GM12878 (cell line): ENCODE data around the gene DEPDC1. TPM values are rescaled to one million over a fixed set of nuclear protein-coding genes. Genes with fewer than 3 reads are reported as not detected.

Experiments
- ATAC-seq: fragments of 200-7000 bp; cut with Tn5 transposase; 3 replicates; pipeline ENCODE4 v1.9.1; 2020; ENCODE audit warnings: mild to moderate bottlenecking, moderate library complexity
- BruUV-seq: library from RNA; stranded (reverse); fragments of 400-500 nt; replicated peaks from 2 replicates; lab custom pipeline; 2021; lab: Mats Ljungman, UMichigan
- CTCF ChIA-PET: fragments of 300-600 bp; sonication (Branson Sonifier 250); formaldehyde crosslinking; extraction: SDS; loops from one replicate; lab custom pipeline; 2021; ENCODE audit warnings: inconsistent platforms; lab: Yijun Ruan, JAX
- POLR2A ChIA-PET: fragments of 350-600 bp; formaldehyde crosslinking; extraction: SDS; loops from one replicate; lab custom pipeline; 2021; ENCODE audit warnings: inconsistent platforms; lab: Charles Lee
- RAD21 ChIA-PET: fragments of 300-600 bp; sonication (Branson Sonifier 250); formaldehyde crosslinking; loops from one replicate; lab custom pipeline; 2023; ENCODE audit warnings: antibody characterized with exemption; ENCODE audit not compliant: unreplicated experiment; lab: Charles Lee
- SMC1A ChIA-PET: fragments of 300-600 bp; sonication (Branson Sonifier 250); formaldehyde crosslinking; loops from one replicate; lab custom pipeline; 2023; ENCODE audit not compliant: unreplicated experiment, uncharacterized antibody; lab: Charles Lee
- DNase-seq: peaks from one replicate; pipeline ENCODE4 v3.0.0-alpha.2; 2011; ENCODE audit warnings: low read depth, low spot score
- FAIRE-seq: peaks from 3 replicates; lab custom pipeline; 2011; peaks lifted over from hg19 to GRCh38; lab: Jason Lieb, UNC
- H2AFZ ChIP-seq: 2 replicates; pipeline ENCODE4 v1.6.0; 2011; ENCODE audit warnings: low read depth, low read length, control low read depth; ENCODE audit not compliant: control insufficient read depth
- H3K27ac ChIP-seq: 2 replicates; pipeline ENCODE4 v1.5.1; 2011; ENCODE audit warnings: control low read depth; ENCODE audit not compliant: control insufficient read depth, insufficient read depth
- H3K27me3 ChIP-seq, 2 experiments: replicated peaks in 1 of 2; 2 replicates each; pipeline versions ENCODE4 v1.6.0 to v1.6.1; 2011; ENCODE audit warnings: low read length in 1 of 2; ENCODE audit not compliant: control insufficient read depth in 2 of 2, insufficient read depth in 2 of 2
- H3K36me3 ChIP-seq, 2 experiments: 2 replicates each; pipeline ENCODE4 v1.5.1; 2011; ENCODE audit warnings: low read length in 1 of 2; ENCODE audit not compliant: control insufficient read depth in 2 of 2, insufficient read depth in 2 of 2
- H3K4me1 ChIP-seq: 2 replicates; pipeline ENCODE4 v1.6.1; 2011; ENCODE audit warnings: mild to moderate bottlenecking, low read length, moderate library complexity, mixed read lengths; ENCODE audit not compliant: control insufficient read depth, insufficient read depth
- H3K4me2 ChIP-seq: 2 replicates; pipeline ENCODE4 v1.6.0; 2011; ENCODE audit warnings: control low read depth; ENCODE audit not compliant: control insufficient read depth, insufficient read depth
- H3K4me3 ChIP-seq: fragments of 200-600 bp; sonication (generic); 2 replicates; pipeline ENCODE4 v1.5.1; 2016
- H3K79me2 ChIP-seq: 2 replicates; pipeline ENCODE4 v1.6.0; 2011; ENCODE audit warnings: low read length; ENCODE audit not compliant: control insufficient read depth, insufficient read depth
- H3K9ac ChIP-seq: 2 replicates; pipeline ENCODE4 v1.8.0; 2011; ENCODE audit warnings: low read length, control low read depth, mixed read lengths; ENCODE audit not compliant: control insufficient read depth, insufficient read depth
- H3K9me3 ChIP-seq: replicated peaks from 3 replicates; pipeline ENCODE4 v1.5.1; 2011; ENCODE audit warnings: mild to moderate bottlenecking, low read length; ENCODE audit not compliant: control insufficient read depth, insufficient read depth
- H4K20me1 ChIP-seq: 2 replicates; pipeline ENCODE4 v1.6.0; 2011; ENCODE audit not compliant: control insufficient read depth, insufficient read depth
- CHD2 ChIP-seq: IDR thresholded peaks from 2 replicates; pipeline ENCODE4 v1.6.1; 2011; ENCODE audit warnings: low read depth, low read length, improper control_type of control experiment, borderline replicate concordance
- CREM ChIP-seq: IDR thresholded peaks from 2 replicates; pipeline ENCODE4 v1.6.1; 2014; ENCODE audit warnings: antibody characterized with exemption, low read depth
- EED ChIP-seq: sonication (generic); IDR thresholded peaks from 2 replicates; pipeline ENCODE4 v1.6.1; 2016; ENCODE audit warnings: antibody characterized with exemption, low read depth
- GATAD2B ChIP-seq: fragments of 450-650 bp; conservative IDR thresholded peaks from 2 replicates; pipeline ENCODE4 v1.6.1; 2017; ENCODE audit warnings: low read depth, mild to moderate bottlenecking, moderate library complexity
- HDAC2 ChIP-seq: fragments of 200-600 bp; sonication (generic); IDR thresholded peaks from 2 replicates; pipeline ENCODE4 v1.6.1; 2017
- JUNB ChIP-seq: IDR thresholded peaks from 2 replicates; pipeline ENCODE4 v1.6.1; 2016; ENCODE audit warnings: antibody characterized with exemption, mild to moderate bottlenecking
- MEF2A ChIP-seq: IDR thresholded peaks from 2 replicates; pipeline ENCODE4 v1.6.1; 2011; ENCODE audit warnings: low read depth, mild to moderate bottlenecking, low read length, moderate library complexity; ENCODE audit not compliant: insufficient read depth
- PAX5 ChIP-seq: IDR thresholded peaks from 2 replicates; pipeline ENCODE4 v1.6.1; 2011; ENCODE audit warnings: low read depth, low read length, borderline replicate concordance
- POU2F2 ChIP-seq: IDR thresholded peaks from 3 replicates; pipeline ENCODE4 v1.6.1; 2011; ENCODE audit warnings: low read depth, mild to moderate bottlenecking, low read length, borderline replicate concordance
- SIX5 ChIP-seq: IDR thresholded peaks from 2 replicates; pipeline ENCODE4 v1.6.1; 2011; ENCODE audit warnings: mild to moderate bottlenecking, low read depth, low read length, moderate library complexity; ENCODE audit not compliant: severe bottlenecking
- YBX1 ChIP-seq: fragments of 450-650 bp; IDR thresholded peaks from 2 replicates; pipeline ENCODE4 v1.6.1; 2016; ENCODE audit warnings: antibody characterized with exemption
- WGBS: methylation state at CpG from one replicate; pipeline ENCODE4 v1.1.6; 2016; ENCODE audit warnings: low lambda C conversion rate; ENCODE audit not compliant: insufficient replicate concordance, insufficient coverage; ENCODE audit errors: missing lambda C conversion rate; 5-methylcytosine and 5-hydroxymethylcytosine counted together
- in situ Hi-C: fragments of 300-500 bp; cut with MboI; formaldehyde crosslinking; loops from 9 replicates; pipeline ENCODE4 v1.14.3; 2018; ENCODE audit warnings: mixed read lengths
- intact Hi-C: fragments of 100-400 bp; cut with micrococcal nuclease; formaldehyde crosslinking; loops from one replicate; pipeline ENCODE4 v1.14.2; 2022; ENCODE audit not compliant: unreplicated experiment
- polyA plus RNA-seq, 11 experiments: library from polyadenylated mRNA; depleted of rRNA in 4 of 11; unstranded in 6 of 11; stranded (reverse) in 5 of 11; fragments of >200 nt; fragmentation: Nextera tagmentation in 4 of 11; fragmentation: Illumina TruSeq in 1 of 11; extraction: Ambion mirVana in 4 of 11; extraction: Trizol in 1 of 11; gene quantifications; 1 replicate in 1 of 11; 2 replicates in 10 of 11; pipeline versions ENCODE4 v1.2.1 to v1.2.3, GENCODE V29; 2011 to 2016; ENCODE audit warnings: inconsistent platforms in 2 of 11, missing spikeins in 2 of 11, low read depth in 1 of 11
- total RNA-seq, 4 experiments: library from RNA; depleted of rRNA in 3 of 4; stranded (reverse); fragments of >200 nt in 3 of 4; fragmentation: Illumina TruSeq in 1 of 4; extraction: Trizol in 1 of 4; gene quantifications; 2 replicates each; pipeline versions ENCODE4 v1.2.1 to v1.2.3, GENCODE V29; 2013 to 2021
- TF ChIP-seq, protein P1 (sequence below): fragments of 450-650 bp; IDR thresholded peaks from 2 replicates; pipeline ENCODE4 v1.6.1; 2017; ENCODE audit warnings: antibody characterized with exemption, mild to moderate bottlenecking, moderate library complexity

Gene DEPDC1
- total and polyA plus RNA-seq, 10 of the 15 experiments (the other 5 are each of a cell fraction or from before 2014, with no cell fraction given), result 6.9 to 36.5 (median 17.6) TPM

DNA sequence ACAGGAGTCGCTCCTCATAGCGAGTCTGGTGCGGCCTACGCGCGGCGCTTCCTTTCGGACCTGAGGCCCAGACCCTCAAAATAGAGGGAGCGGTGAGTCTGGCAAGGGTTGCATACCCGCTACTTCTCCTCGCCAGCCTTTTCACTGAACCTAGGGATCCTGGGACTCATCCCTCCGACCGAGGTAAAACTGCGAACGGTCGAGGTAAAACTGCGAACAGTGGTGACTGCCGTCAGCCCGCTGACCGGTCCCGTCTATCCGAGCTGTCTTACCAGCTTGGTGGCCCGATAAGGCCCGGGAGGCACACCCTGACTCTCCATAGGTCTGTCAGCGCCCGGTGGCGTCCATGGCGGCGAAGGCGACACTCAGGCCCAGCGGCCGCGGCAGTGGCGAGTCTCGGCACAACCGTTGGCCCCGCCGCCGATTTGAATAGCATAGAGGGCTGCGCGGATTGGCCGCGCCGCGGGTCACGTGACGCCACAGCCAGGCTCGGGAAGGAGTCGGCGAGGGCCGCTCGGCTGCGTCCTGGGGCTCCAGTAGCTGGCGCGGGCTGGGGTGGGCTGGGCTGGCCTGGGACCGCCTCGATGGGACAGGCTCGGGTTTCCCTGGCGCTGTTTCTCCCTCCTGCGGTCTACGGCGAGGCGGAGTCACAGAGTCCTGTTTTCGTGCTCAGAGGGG is at the start of gene DEPDC1 (continued):
- TF ChIP-seq YBX1 (no peak), MEF2A (no peak), SIX5 (no peak)

DNA sequence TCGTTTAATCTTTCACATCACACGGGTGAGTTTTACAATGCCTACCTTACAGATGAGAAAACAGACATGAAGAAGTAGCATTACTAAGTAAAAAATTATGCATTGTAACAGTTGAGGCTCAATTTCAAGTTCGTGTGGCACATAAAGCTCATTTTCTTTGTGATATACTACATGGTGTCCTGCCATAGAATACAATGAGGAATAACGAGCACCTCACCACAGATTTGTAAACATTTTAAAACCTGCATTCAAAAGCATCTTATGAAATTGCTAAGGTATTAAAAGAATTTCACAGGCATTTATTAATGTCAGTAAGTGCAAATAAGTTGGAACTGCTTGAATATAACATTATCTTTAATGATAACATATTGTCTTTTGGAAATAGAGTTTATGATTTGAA is 47.8 kb upstream of the DEPDC1 start:
- ChIA-PET RAD21 (no interaction called here), CTCF (no interaction called here), POLR2A (no interaction called here), SMC1A (no interaction called here)
- intact Hi-C loops, result no loop called here
- H2AFZ ChIP-seq, result no peak overlapping the region
- H3K4me3 ChIP-seq, result no peak overlapping the region
- H3K27ac ChIP-seq, result no peak overlapping the region
- H3K4me1 ChIP-seq, result no peaks in the 10 kb centered on the region
- in situ Hi-C loops, result no loop called here
- H3K9me3 ChIP-seq, result no peaks in the 10 kb centered on the region
- ATAC-seq (no peak), DNase-seq (no peak), FAIRE-seq (no peak)
- BruUV-seq, result no TSS peak
- H3K36me3 ChIP-seq, result no peaks in the 10 kb centered on the region
- 33% methylated on average over 4 of the region's 4 CpGs for WGBS
- H3K27me3 ChIP-seq, result no peaks in the 10 kb centered on the region
- H4K20me1 ChIP-seq, result no peaks in the 10 kb centered on the region
- H3K4me2 ChIP-seq, result no peak overlapping the region
- TF ChIP-seq CREM (no peak), PAX5 (no peak), JUNB (no peak), CHD2 (no peak), EED (no peak), POU2F2 (no peak), HDAC2 (no peak), GATAD2B (no peak)
- TF ChIP-seq, protein P1, sequence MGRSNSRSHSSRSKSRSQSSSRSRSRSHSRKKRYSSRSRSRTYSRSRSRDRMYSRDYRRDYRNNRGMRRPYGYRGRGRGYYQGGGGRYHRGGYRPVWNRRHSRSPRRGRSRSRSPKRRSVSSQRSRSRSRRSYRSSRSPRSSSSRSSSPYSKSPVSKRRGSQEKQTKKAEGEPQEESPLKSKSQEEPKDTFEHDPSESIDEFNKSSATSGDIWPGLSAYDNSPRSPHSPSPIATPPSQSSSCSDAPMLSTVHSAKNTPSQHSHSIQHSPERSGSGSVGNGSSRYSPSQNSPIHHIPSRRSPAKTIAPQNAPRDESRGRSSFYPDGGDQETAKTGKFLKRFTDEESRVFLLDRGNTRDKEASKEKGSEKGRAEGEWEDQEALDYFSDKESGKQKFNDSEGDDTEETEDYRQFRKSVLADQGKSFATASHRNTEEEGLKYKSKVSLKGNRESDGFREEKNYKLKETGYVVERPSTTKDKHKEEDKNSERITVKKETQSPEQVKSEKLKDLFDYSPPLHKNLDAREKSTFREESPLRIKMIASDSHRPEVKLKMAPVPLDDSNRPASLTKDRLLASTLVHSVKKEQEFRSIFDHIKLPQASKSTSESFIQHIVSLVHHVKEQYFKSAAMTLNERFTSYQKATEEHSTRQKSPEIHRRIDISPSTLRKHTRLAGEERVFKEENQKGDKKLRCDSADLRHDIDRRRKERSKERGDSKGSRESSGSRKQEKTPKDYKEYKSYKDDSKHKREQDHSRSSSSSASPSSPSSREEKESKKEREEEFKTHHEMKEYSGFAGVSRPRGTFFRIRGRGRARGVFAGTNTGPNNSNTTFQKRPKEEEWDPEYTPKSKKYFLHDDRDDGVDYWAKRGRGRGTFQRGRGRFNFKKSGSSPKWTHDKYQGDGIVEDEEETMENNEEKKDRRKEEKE, result no peak
- H3K9ac ChIP-seq, result no peak overlapping the region
- no peaks in the 10 kb centered on the region for H3K79me2 ChIP-seq
